ENCODE measurements around the gene TRPV5.

The TRPV5 gene

GRCh38 chr7:142941541-142941940 is 8.0 kb upstream of the TRPV5 start:
- DNase-seq (ENCODE audit: extremely low read depth in 1 of 2, low read depth in 1 of 2): no peak

- DNase-seq (ENCODE audit: extremely low read depth in 1 of 2, low read depth in 1 of 2): no peak
Measured at GRCh38 chr7:142940966-142941535, 7.5 kb upstream of the TRPV5 start.

GRCh38 chr7:142939226-142939910 is 5.8 kb upstream of the TRPV5 start, which contains the start of gene LLCFC1:
LLCFC1 (plus strand) TSS chr7:142939484; CDS start chr7:142939622, 138 bp downstream.
- DNase-seq (ENCODE audit: extremely low read depth in 1 of 2, low read depth in 1 of 2): no peak

GRCh38 chr7:142938611-142939010 is 5.1 kb upstream of the TRPV5 start:
- no peak for DNase-seq (ENCODE audit: extremely low read depth in 1 of 2, low read depth in 1 of 2)

GRCh38 chr7:142935941-142936565 is 2.5 kb upstream of the TRPV5 start:
- DNase-seq (ENCODE audit: extremely low read depth in 1 of 2, low read depth in 1 of 2): no peak

- no peak for DNase-seq (ENCODE audit: extremely low read depth in 1 of 2, low read depth in 1 of 2)
Measured at GRCh38 chr7:142934056-142934455, 510 bp upstream of the TRPV5 start.

- DNase-seq (ENCODE audit: extremely low read depth in 1 of 2, low read depth in 1 of 2): no peak
Measured at GRCh38 chr7:142933092-142933475, 462 bp downstream of the TRPV5 start.

GRCh38 chr7:142932386-142933091 is 1.0 kb downstream of the TRPV5 start:
- DNase-seq (ENCODE audit: extremely low read depth in 1 of 2, low read depth in 1 of 2): no peak

GRCh38 chr7:142930126-142930730 is 3.3 kb downstream of the TRPV5 start:
- DNase-seq (ENCODE audit: extremely low read depth in 1 of 2, low read depth in 1 of 2): no peak

- no peak for DNase-seq (ENCODE audit: extremely low read depth in 1 of 2, low read depth in 1 of 2)
Measured at GRCh38 chr7:142927949-142928348, 5.6 kb downstream of the TRPV5 start.

- DNase-seq (ENCODE audit: extremely low read depth in 1 of 2, low read depth in 1 of 2): no peak
Measured at GRCh38 chr7:142927085-142927745, 6.3 kb downstream of the TRPV5 start.

- no peak for DNase-seq (ENCODE audit: extremely low read depth in 1 of 2, low read depth in 1 of 2)
Measured at GRCh38 chr7:142925413-142925812, 8.1 kb downstream of the TRPV5 start.

GRCh38 chr7:142923391-142923790 is 10.2 kb downstream of the TRPV5 start:
- DNase-seq (ENCODE audit: extremely low read depth in 1 of 2, low read depth in 1 of 2): no peak

- no peak for DNase-seq (ENCODE audit: extremely low read depth in 1 of 2, low read depth in 1 of 2)
Measured at GRCh38 chr7:142919656-142920055, 13.9 kb downstream of the TRPV5 start.

- DNase-seq (ENCODE audit: extremely low read depth in 1 of 2, low read depth in 1 of 2): no peak
Measured at GRCh38 chr7:142918901-142919300, 14.6 kb downstream of the TRPV5 start.

GRCh38 chr7:142917447-142917846 is 16.1 kb downstream of the TRPV5 start:
- DNase-seq (ENCODE audit: extremely low read depth in 1 of 2, low read depth in 1 of 2): no peak

GRCh38 chr7:142916508-142916907 is 17.0 kb downstream of the TRPV5 start:
- no peak for DNase-seq (ENCODE audit: extremely low read depth in 1 of 2, low read depth in 1 of 2)

GRCh38 chr7:142915315-142915714 is 18.2 kb downstream of the TRPV5 start:
- no peak for DNase-seq (ENCODE audit: extremely low read depth in 1 of 2, low read depth in 1 of 2)

GRCh38 chr7:142914121-142914520 is 19.4 kb downstream of the TRPV5 start:
- no peak for DNase-seq (ENCODE audit: extremely low read depth in 1 of 2, low read depth in 1 of 2)

GRCh38 chr7:142913566-142913965 is 20.0 kb downstream of the TRPV5 start:
- no peak for DNase-seq (ENCODE audit: extremely low read depth in 1 of 2, low read depth in 1 of 2)

GRCh38 chr7:142913051-142913450 is 20.5 kb downstream of the TRPV5 start:
- no peak for DNase-seq (ENCODE audit: extremely low read depth in 1 of 2, low read depth in 1 of 2)
